ENCODE results near the gene TMEM236. TPM values are rescaled to one million over a fixed set of nuclear protein-coding genes. Genes with fewer than 3 reads are reported as not detected.

The TMEM236 gene
- total and polyA plus RNA-seq, 2 of the 4 experiments (the other 2 are of a cell fraction), result not detected

- Histone ChIP-seq H3K4ac (ENCODE audit: low read depth, low read length) (peak overlapping the region; percentile 91), H3K4me3 (ENCODE audit: insufficient read depth, low read depth, low read length) (no peak overlapping the region), H3K36me3 (ENCODE audit: control insufficient read depth, insufficient read depth, low read length) (no peaks in the 10 kb centered on the region), H3K56ac (ENCODE audit: extremely low read depth, insufficient read depth, low read length) (no peak overlapping the region; the same call in 1 of the 2 replicates), H3K9me1 (ENCODE audit: insufficient read depth, low read length) (peaks cover 14% of the 10 kb centered on the region), H4K91ac (ENCODE audit: insufficient read depth, low read depth, low read length) (peak overlapping the region; percentile 80), H4K8ac (ENCODE audit: low read depth in 2 of 2, low read length in 2 of 2) (peak overlapping the region; percentile 41 to 56; a peak in 1 of 4 replicates), H3K14ac (replicated peaks; ENCODE audit: low read depth, low read length) (peak overlapping the region; percentile 74), H2AK9ac (replicated peaks; ENCODE audit: low read depth, low read length, poor library complexity) (peak overlapping the region; percentile 6), H3K79me1 (ENCODE audit: low read depth in 1 of 2, low read length in 2 of 2) (no peaks in the 10 kb centered on the region), H3K23ac (ENCODE audit: low read depth, low read length) (no peak overlapping the region), H2AFZ (replicated peaks; ENCODE audit: low read length, poor library complexity) (peak overlapping the region; percentile 59), H3K18ac (ENCODE audit: low read depth, low read length) (peak overlapping the region; percentile 4; the same call in 1 of the 2 replicates), H3K27ac (ENCODE audit: insufficient read depth, low read length) (no peak overlapping the region), H3K27me3 (ENCODE audit: control insufficient read depth, insufficient read depth, low read length) (no peaks in the 10 kb centered on the region), H3K9ac (ENCODE audit: low read depth, low read length) (no peak overlapping the region), H3K4me1 (ENCODE audit: control insufficient read depth, insufficient read depth, low read length) (peaks cover 4% of the 10 kb centered on the region), H2AK5ac (ENCODE audit: low read depth, low read length) (peak overlapping the region; percentile 92), H3K4me2 (ENCODE audit: low read depth, low read length) (no peak overlapping the region), H4K5ac (ENCODE audit: low read depth, low read length) (no peak overlapping the region), H4K20me1 (ENCODE audit: insufficient read depth, low read length) (no peaks in the 10 kb centered on the region), H2BK120ac (ENCODE audit: low read depth, low read length) (peak overlapping the region; percentile 85), H3K9me3 (ENCODE audit: control insufficient read depth, insufficient read depth, low read length) (no peaks in the 10 kb centered on the region), H2BK5ac (ENCODE audit: low read depth, low read length, poor library complexity, severe bottlenecking) (peak overlapping the region; percentile 26), H2BK15ac (ENCODE audit: low read depth, low read length) (peak overlapping the region; percentile 80; the same call in 1 of the 3 replicates), H2BK20ac (ENCODE audit: low read depth, low read length) (peak overlapping the region; percentile 91)
- 100% methylated on average over 4 of the region's 13 CpGs; no CpG with 5 or more reads in 1 of the 2 experiments for WGBS, 2 experiments (ENCODE audit: extremely low coverage in 2 of 2, insufficient read length in 1 of 2)
- in situ Hi-C loops (cut with MboI; ENCODE audit: low sequenced_read_pairs) (no loop called here), intact Hi-C loops (cut with micrococcal nuclease) (no loop called here), dilution Hi-C loops (cut with HindIII; ENCODE audit: low sequenced_read_pairs, unreplicated experiment) (no loop called here)
- TF ChIP-seq NFE2L2 (IDR thresholded peaks at IDR 0.05; ENCODE audit: low read depth, low read length) (peak; percentile 80), CHD1 (IDR thresholded peaks at IDR 0.05; ENCODE audit: low read depth, low read length) (no peak), RAD21 (IDR thresholded peaks at IDR 0.05; ENCODE audit: low read length) (no peak), MAFK (IDR thresholded peaks at IDR 0.05; ENCODE audit: low read depth, low read length) (peak; percentile 83), FOS (IDR thresholded peaks at IDR 0.05; ENCODE audit: low read depth, low read length) (peak; percentile 90), RFX5 (IDR thresholded peaks at IDR 0.05; ENCODE audit: low read depth, low read length) (peak; percentile 20; the same call in 1 of the 2 replicates)
- ATAC-seq (ENCODE audit: low read depth) (peak; percentile 95), DNase-seq (peak; percentile 97)
- CTCF ChIA-PET, result no interaction called here
- no TSS peak for BruUV-seq (replicated peaks)
- POLR2A ChIA-PET (ENCODE audit: unreplicated experiment), result no interaction called here
These were observed 35.3 kb downstream of the TMEM236 start for GRCh38 chr10:17787087-17787961.
